Type B pancreatic cell (in vitro differentiated cells): Measurements from ENCODE around the gene UQCR11. TPM values are rescaled to one million over a fixed set of nuclear protein-coding genes. Genes with fewer than 3 reads are reported as not detected.

Experiments
- DNase-seq: peaks from one replicate; pipeline ENCODE4 v3.0.0; 2021; ENCODE audit warnings: mixed read lengths; ENCODE audit not compliant: unreplicated experiment; ENCODE audit errors: extremely low spot score
- H3K27ac Mint-ChIP-seq: 2 replicates; pipeline ENCODE4 v1.8.0; 2021; ENCODE audit warnings: mild to moderate bottlenecking, mixed read lengths
- H3K27me3 Mint-ChIP-seq: 2 replicates; pipeline ENCODE4 v1.8.0; 2021; ENCODE audit warnings: mixed read lengths
- H3K36me3 Mint-ChIP-seq: 2 replicates; pipeline ENCODE4 v1.8.0; 2021; ENCODE audit warnings: mixed read lengths
- H3K4me1 Mint-ChIP-seq: one replicate; pipeline ENCODE4 v1.8.0; 2021; ENCODE audit warnings: mixed read lengths; ENCODE audit not compliant: unreplicated experiment
- H3K4me3 Mint-ChIP-seq: 2 replicates; pipeline ENCODE4 v1.8.0; 2021; ENCODE audit warnings: mild to moderate bottlenecking, mixed read lengths
- H3K9me3 Mint-ChIP-seq: 2 replicates; pipeline ENCODE4 v1.8.0; 2021; ENCODE audit warnings: mixed read lengths
- long read RNA-seq: library from polyadenylated mRNA; unstranded; transcript quantifications from one replicate; pipeline ENCODE4 v2.0.0, GENCODE V29; 2020
- total RNA-seq: library from RNA; stranded (reverse); gene quantifications from 2 replicates; pipeline ENCODE4 v1.2.1, GENCODE V29; 2021; ENCODE audit warnings: low replicate concordance
- TF ChIP-seq, protein P1 (sequence below): fragments of 200-600 bp; sonication (generic); conservative IDR thresholded peaks from 2 replicates; pipeline ENCODE4 v1.5.0; 2021; ENCODE audit warnings: antibody characterized with exemption, mild to moderate bottlenecking

UQCR11 gene
- 191 and 290 TPM in 2 replicates for total RNA-seq
- long read RNA-seq, transcript UQCR11-203 (3 exons, 1,324 nt): major isoform, 170 of 172 reads
- long read RNA-seq, partial matches to known transcripts: 1 of 172 reads
- long read RNA-seq, other reads (novel, unspliced or antisense): 0 of 172 reads

DNA sequence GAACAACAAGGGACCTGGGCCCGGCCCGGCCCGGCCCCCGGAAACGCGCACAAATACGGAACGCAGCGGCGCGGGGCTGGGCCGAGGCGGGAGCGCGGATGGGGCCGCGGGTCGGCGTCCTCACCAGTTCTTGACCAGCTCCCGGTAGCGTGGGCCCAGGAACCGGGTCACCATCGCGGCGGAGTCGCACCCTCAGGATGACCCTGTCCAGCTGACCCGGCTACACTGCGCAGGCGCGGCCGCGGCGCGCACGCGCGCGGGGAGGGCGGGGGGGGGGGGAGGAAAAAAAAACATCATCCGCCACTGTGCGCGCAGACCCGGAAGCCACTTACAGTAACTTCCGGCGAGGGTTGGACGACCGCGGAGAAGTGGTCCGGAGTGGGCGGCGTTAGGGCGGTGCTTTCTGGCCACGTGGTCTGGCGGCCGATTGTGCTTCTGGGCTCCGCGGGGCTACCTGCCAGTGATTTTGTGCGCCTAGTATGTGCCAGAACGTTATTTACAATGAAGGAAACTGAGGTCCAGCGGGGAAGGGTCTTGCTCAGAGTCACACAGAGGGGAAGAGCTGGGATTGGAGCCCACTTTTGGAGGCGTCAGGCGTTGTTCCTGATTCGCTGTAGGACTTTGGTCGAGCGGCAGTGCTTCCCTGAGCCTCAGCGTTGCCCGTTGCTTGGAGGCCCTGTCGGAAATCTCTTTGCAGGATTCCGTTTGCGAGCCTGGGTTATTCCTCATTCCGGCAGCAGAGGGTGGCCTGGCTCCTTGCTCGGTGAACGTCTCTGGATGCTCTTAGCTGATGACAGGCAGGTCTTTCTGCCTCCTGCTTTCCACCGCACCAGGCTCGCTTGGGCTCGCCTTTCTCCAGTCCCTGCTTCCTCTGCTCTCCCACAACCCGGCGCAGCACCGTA, at the start of gene UQCR11:
UQCR11 (minus strand) TSS at position 227 of the 902 bp plus-strand sequence; CDS start at position 174, 53 bp downstream.
- no peaks in the 10 kb centered on the region for H3K36me3 Mint-ChIP-seq
- H3K4me1 Mint-ChIP-seq: peaks cover 16% of the 10 kb centered on the region
- peak within 1 kb of the TSS; percentile 99 for H3K27ac Mint-ChIP-seq
- TF ChIP-seq, protein P1, sequence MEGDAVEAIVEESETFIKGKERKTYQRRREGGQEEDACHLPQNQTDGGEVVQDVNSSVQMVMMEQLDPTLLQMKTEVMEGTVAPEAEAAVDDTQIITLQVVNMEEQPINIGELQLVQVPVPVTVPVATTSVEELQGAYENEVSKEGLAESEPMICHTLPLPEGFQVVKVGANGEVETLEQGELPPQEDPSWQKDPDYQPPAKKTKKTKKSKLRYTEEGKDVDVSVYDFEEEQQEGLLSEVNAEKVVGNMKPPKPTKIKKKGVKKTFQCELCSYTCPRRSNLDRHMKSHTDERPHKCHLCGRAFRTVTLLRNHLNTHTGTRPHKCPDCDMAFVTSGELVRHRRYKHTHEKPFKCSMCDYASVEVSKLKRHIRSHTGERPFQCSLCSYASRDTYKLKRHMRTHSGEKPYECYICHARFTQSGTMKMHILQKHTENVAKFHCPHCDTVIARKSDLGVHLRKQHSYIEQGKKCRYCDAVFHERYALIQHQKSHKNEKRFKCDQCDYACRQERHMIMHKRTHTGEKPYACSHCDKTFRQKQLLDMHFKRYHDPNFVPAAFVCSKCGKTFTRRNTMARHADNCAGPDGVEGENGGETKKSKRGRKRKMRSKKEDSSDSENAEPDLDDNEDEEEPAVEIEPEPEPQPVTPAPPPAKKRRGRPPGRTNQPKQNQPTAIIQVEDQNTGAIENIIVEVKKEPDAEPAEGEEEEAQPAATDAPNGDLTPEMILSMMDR: peak; percentile 69
- H3K27me3 Mint-ChIP-seq: no peaks in the 10 kb centered on the region
- peak within 1 kb of the TSS; percentile 99 for H3K4me3 Mint-ChIP-seq
- peak; percentile 92 for DNase-seq
- H3K9me3 Mint-ChIP-seq: no peaks in the 10 kb centered on the region

DNA sequence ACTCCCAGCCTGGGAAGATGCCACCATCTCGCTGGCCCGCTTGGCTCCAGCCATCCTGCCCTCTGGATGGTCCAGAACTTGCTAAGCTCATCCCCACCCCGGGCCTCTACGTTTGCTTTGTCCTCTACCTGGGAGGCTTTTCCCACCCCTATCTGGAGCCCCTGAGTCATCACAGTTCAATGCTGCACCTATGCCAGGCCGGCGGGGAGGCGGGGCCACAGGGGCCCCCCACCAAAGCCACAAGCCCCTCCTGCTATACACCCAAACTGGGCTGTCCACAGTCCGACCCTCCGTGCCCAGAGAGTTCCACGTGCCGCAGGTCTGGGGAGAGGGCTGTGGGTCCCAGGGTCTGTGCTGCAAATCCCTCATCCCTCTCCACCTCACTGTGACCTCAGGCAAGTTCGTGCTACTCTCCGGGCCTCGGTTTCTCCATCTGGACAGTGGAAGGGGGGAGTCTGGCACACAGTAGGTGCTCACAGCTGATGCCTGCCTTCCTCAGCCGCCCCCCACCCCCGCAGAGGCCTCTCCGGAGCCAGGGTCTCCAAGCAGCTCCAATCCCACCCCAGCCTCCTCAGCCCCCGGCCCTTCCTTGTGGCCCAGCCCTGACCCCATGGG, 49.0 kb upstream of the UQCR11 start:
- H3K4me3 Mint-ChIP-seq: peak overlapping the region; percentile 28
- TF ChIP-seq, protein P1: no peak

DNA sequence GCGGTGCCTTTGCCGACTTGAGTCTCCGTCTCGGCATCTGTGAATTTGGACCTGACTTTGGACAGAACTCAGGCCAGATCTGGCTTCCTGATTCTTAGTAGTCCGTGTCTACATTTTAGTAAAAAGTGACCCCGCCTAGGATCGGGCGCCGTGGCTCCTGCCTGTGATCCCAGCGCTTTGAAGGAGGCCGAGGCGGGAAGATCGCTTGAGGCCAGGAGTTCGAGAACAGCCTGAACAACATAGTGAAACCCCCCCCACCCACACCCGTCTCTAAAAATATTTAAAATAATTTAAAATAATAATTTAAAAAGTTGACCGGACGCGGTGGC, 48.0 kb upstream of the UQCR11 start:
- TF ChIP-seq, protein P1: no peak
- DNase-seq: no peak
- H3K27ac Mint-ChIP-seq: peak overlapping the region; percentile 98
- peaks cover 15% of the 10 kb centered on the region for H3K4me1 Mint-ChIP-seq
- no peaks in the 10 kb centered on the region for H3K9me3 Mint-ChIP-seq
- peak overlapping the region; percentile 89 for H3K4me3 Mint-ChIP-seq
- H3K36me3 Mint-ChIP-seq: peaks cover 4% of the 10 kb centered on the region
- no peaks in the 10 kb centered on the region for H3K27me3 Mint-ChIP-seq

More for the DNA sequence above, 49.0 kb upstream of the UQCR11 start:
- H3K27me3 Mint-ChIP-seq: no peaks in the 10 kb centered on the region
- H3K36me3 Mint-ChIP-seq: peaks cover 4% of the 10 kb centered on the region
- H3K9me3 Mint-ChIP-seq: no peaks in the 10 kb centered on the region
- H3K27ac Mint-ChIP-seq: peak overlapping the region; percentile 69
- DNase-seq: no peak
- H3K4me1 Mint-ChIP-seq: peaks cover 18% of the 10 kb centered on the region

GRCh38 chr19:1652471-1653299, 47.4 kb upstream of the UQCR11 start, which contains the start of gene TCF3:
TSS of gene TCF3 (minus strand) at chr19:1652615. CDS start at chr19:1650248, 2,367 bp downstream.
- Mint-ChIP-seq H3K9me3 (no peaks in the 10 kb centered on the region), H3K4me1 (peaks cover 15% of the 10 kb centered on the region), H3K27me3 (no peaks in the 10 kb centered on the region), H3K27ac (peak within 1 kb of the TSS; percentile 98), H3K4me3 (peak within 1 kb of the TSS; percentile 95), H3K36me3 (peaks cover 4% of the 10 kb centered on the region)
- TF ChIP-seq, protein P1: no peak
- DNase-seq: peak; percentile 99
